HCT116 (cell line): ENCODE results near the gene RREB1. TPM values are rescaled to one million over a fixed set of nuclear protein-coding genes. Genes with fewer than 3 reads are reported as not detected.

Experiments
- ATAC-seq: fragments of 200-7000 bp; cut with Tn5 transposase; 2 replicates; pipeline ENCODE4 v1.9.1; 2020; ENCODE audit warnings: mild to moderate bottlenecking, moderate library complexity
- BruUV-seq: library from RNA; stranded (reverse); fragments of 400-500 nt; replicated peaks from 2 replicates; lab custom pipeline; 2021; lab: Mats Ljungman, UMichigan
- CTCF ChIA-PET: fragments of 300-600 bp; sonication (Branson Sonifier 250); formaldehyde crosslinking; loops from one replicate; lab custom pipeline; 2021; ENCODE audit warnings: antibody characterized with exemption; lab: Charles Lee
- POLR2A ChIA-PET: fragments of 300-600, 350-600 bp; sonication (Branson Sonifier 250); formaldehyde crosslinking; loops from one replicate; lab custom pipeline; 2021; ENCODE audit warnings: antibody characterized with exemption; lab: Charles Lee
- RAD21 ChIA-PET, 2 experiments: fragments of 300-600 bp; sonication (Branson Sonifier 250); formaldehyde crosslinking; loops; one replicate each; lab custom pipeline; 2023; ENCODE audit warnings: low total read pairs in 2 of 2; ENCODE audit not compliant: uncharacterized antibody in 2 of 2, unreplicated experiment in 2 of 2, low non-redundant PET in 1 of 2; lab: Charles Lee
- DNase-seq: peaks from one replicate; pipeline ENCODE4 v3.0.0-alpha.2; 2010; ENCODE audit warnings: low read depth, low spot score
- H2AFZ ChIP-seq: fragments of 200-600 bp; shearing (Covaris generic), sonication (generic); 2 replicates; pipeline ENCODE4 v1.6.1; 2017; ENCODE audit warnings: low read depth, mixed run types, mixed read lengths, antibody characterized with exemption, low read length; ENCODE audit not compliant: poor library complexity, severe bottlenecking
- H3K27ac ChIP-seq: 2 replicates; pipeline ENCODE4 v1.5.1; 2012; ENCODE audit warnings: low read depth, low read length
- H3K27me3 ChIP-seq: fragments of 200-600 bp; sonication (generic); 2 replicates; pipeline ENCODE4 v1.6.1; 2016; ENCODE audit warnings: mixed run types, low read length, mixed read lengths; ENCODE audit not compliant: insufficient read depth
- H3K36me3 ChIP-seq, 2 experiments: fragments of 200-500 bp in 1 of 2; fragments of 200-600 bp in 1 of 2; sonication (Bioruptor generic) in 1 of 2; sonication (generic) in 1 of 2; 2 replicates each; pipeline versions ENCODE4 v1.5.1 to v1.6.1; 2014 to 2016; ENCODE audit warnings: low read length in 2 of 2, inconsistent platforms in 1 of 2, mixed read lengths in 1 of 2, mixed run types in 1 of 2; ENCODE audit not compliant: insufficient read depth in 2 of 2, control insufficient read depth in 1 of 2
- H3K4me1 ChIP-seq, 2 experiments: fragments of 200-600 bp in 1 of 2; sonication (generic) in 1 of 2; 2 replicates each; pipeline versions ENCODE4 v1.5.1 to v1.6.1; 2012 to 2017; ENCODE audit warnings: low read length in 2 of 2, inconsistent platforms in 1 of 2, mild to moderate bottlenecking in 1 of 2, mixed read lengths in 1 of 2, mixed run types in 1 of 2, moderate library complexity in 1 of 2; ENCODE audit not compliant: insufficient read depth in 2 of 2, control insufficient read depth in 1 of 2
- H3K4me2 ChIP-seq: fragments of 200-600 bp; sonication (generic); 2 replicates; pipeline ENCODE4 v1.6.1; 2017; ENCODE audit warnings: mixed run types, low read length, mixed read lengths
- H3K4me3 ChIP-seq, 2 experiments: fragments of 200-600 bp in 1 of 2; sonication (generic) in 1 of 2; replicated peaks in 1 of 2; 2 replicates each; pipeline ENCODE4 v1.5.1; 2011 to 2016; ENCODE audit warnings: low read length in 2 of 2, control low read depth in 1 of 2, low read depth in 1 of 2, mild to moderate bottlenecking in 1 of 2, mixed read lengths in 1 of 2, mixed run types in 1 of 2
- H3K79me2 ChIP-seq: fragments of 200-600 bp; sonication (generic); 2 replicates; pipeline ENCODE4 v1.6.1; 2017; ENCODE audit warnings: mild to moderate bottlenecking, mixed run types, low read length, moderate library complexity, mixed read lengths; ENCODE audit not compliant: insufficient read depth
- H3K9ac ChIP-seq: fragments of 200-600 bp; sonication (generic); 2 replicates; pipeline ENCODE4 v1.6.1; 2016; ENCODE audit warnings: low read length, mixed read lengths
- H3K9me2 ChIP-seq: fragments of 200-600 bp; sonication (generic), shearing (Covaris generic); 2 replicates; pipeline ENCODE4 v1.6.1; 2017; ENCODE audit warnings: mixed run types, mild to moderate bottlenecking, moderate library complexity; ENCODE audit not compliant: insufficient read depth
- H3K9me3 ChIP-seq, 2 experiments: fragments of 200-500 bp in 1 of 2; fragments of 200-600 bp in 1 of 2; sonication (Bioruptor generic) in 1 of 2; sonication (generic) in 1 of 2; 2 replicates each; pipeline ENCODE4 v1.6.1; 2014 to 2017; ENCODE audit warnings: low read length in 2 of 2, mixed read lengths in 2 of 2, inconsistent platforms in 1 of 2, low read depth in 1 of 2, mild to moderate bottlenecking in 1 of 2, mixed run types in 1 of 2, moderate library complexity in 1 of 2; ENCODE audit not compliant: control insufficient read depth in 1 of 2, insufficient read depth in 1 of 2
- H4K20me1 ChIP-seq: fragments of 200-600 bp; sonication (generic), shearing (Covaris generic); 2 replicates; pipeline ENCODE4 v1.6.1; 2017; ENCODE audit warnings: mixed run types, mild to moderate bottlenecking, moderate library complexity; ENCODE audit not compliant: insufficient read depth
- CBX3 ChIP-seq: IDR thresholded peaks from 2 replicates; pipeline ENCODE4 v1.6.1; 2012; ENCODE audit warnings: low read depth
- EGR1 ChIP-seq: IDR thresholded peaks from 2 replicates; pipeline ENCODE4 v1.6.1; 2012; ENCODE audit warnings: low read depth
- EZH2 ChIP-seq: fragments of 200-600 bp; sonication (generic); IDR thresholded peaks from 2 replicates; pipeline ENCODE4 v1.6.1; 2017; ENCODE audit warnings: antibody characterized with exemption, mixed run types
- EZH2phosphoT487 ChIP-seq: fragments of 200-600 bp; IDR thresholded peaks from 2 replicates; pipeline ENCODE4 v1.6.1; 2018; ENCODE audit warnings: antibody characterized with exemption, borderline replicate concordance
- FOSL1 ChIP-seq: IDR thresholded peaks from 2 replicates; pipeline ENCODE4 v1.6.1; 2012; ENCODE audit warnings: low read depth
- JUND ChIP-seq: IDR thresholded peaks from 2 replicates; pipeline ENCODE4 v1.6.1; 2012
- POLR2A ChIP-seq: IDR thresholded peaks from 2 replicates; pipeline ENCODE4 v1.7.0; 2011; ENCODE audit warnings: borderline replicate concordance; ENCODE audit not compliant: insufficient read depth, insufficient read length; ENCODE audit errors: extremely low read depth
- SIN3A ChIP-seq: IDR thresholded peaks from 2 replicates; pipeline ENCODE4 v1.6.1; 2012; ENCODE audit warnings: low read depth
- SP1 ChIP-seq: IDR thresholded peaks from 2 replicates; pipeline ENCODE4 v1.6.1; 2012; ENCODE audit warnings: low read depth
- SRF ChIP-seq: IDR thresholded peaks from 2 replicates; pipeline ENCODE4 v1.6.1; 2012; ENCODE audit warnings: low read depth
- TCF7L2 ChIP-seq: IDR thresholded peaks from 2 replicates; pipeline ENCODE4 v1.7.0; 2011; ENCODE audit warnings: borderline replicate concordance, inconsistent platforms; ENCODE audit not compliant: insufficient read depth, insufficient read length; ENCODE audit errors: extremely low read depth
- ZFX ChIP-seq: fragments of 450-650 bp; IDR thresholded peaks from 2 replicates; pipeline ENCODE4 v1.6.1; 2017
- intact Hi-C: fragments of 100-400 bp; cut with micrococcal nuclease; formaldehyde crosslinking; loops from 2 replicates; pipeline ENCODE4 v1.10.0; 2022
- total RNA-seq: library from RNA; stranded (reverse); gene quantifications from one replicate; pipeline ENCODE4 v1.2.1, GENCODE V29; 2021; ENCODE audit not compliant: unreplicated experiment
- TF ChIP-seq, protein P1 (sequence below): IDR thresholded peaks from 2 replicates; pipeline ENCODE4 v1.6.1; 2012; ENCODE audit warnings: low read depth
- TF ChIP-seq, protein P2 (sequence below), 3 experiments: fragments of 200-600 bp in 1 of 3; sonication (generic) in 1 of 3; IDR thresholded peaks in 2 of 3; conservative IDR thresholded peaks in 1 of 3; 2 replicates each; pipeline ENCODE4 v1.5.1; 2012 to 2017; ENCODE audit warnings: low read depth in 2 of 3, low read length in 2 of 3, antibody characterized with exemption in 1 of 3, borderline replicate concordance in 1 of 3, control low read depth in 1 of 3, mild to moderate bottlenecking in 1 of 3, mixed read lengths in 1 of 3, mixed run types in 1 of 3, moderate library complexity in 1 of 3; ENCODE audit not compliant: insufficient read depth in 1 of 3
- TF ChIP-seq, protein P3 (sequence below): IDR thresholded peaks from 2 replicates; pipeline ENCODE4 v1.6.1; 2012

The RREB1 gene
- total RNA-seq, 1 experiment from 2014 or later, result 47.9 TPM

DNA sequence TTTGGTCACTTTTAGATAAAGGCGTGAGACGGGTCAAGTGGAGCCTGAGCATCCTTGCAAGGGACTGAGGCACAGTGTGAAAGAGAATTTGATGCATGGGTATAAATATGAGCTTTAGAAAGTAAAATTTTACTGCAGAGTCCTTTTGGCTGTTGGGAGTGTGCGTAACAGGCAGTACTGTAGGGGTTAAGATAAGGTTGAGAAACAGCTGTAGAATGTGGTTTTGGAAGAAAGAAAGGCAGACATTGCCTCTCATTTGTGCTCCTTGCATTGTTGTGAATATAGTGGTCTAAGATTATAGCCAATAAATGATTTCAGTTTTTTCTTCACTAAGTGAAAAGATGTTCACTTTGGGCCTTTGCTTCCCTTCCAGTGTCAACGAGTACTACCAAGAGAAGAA is 73.0 kb downstream of the RREB1 start:
- Histone ChIP-seq H4K20me1 (no peaks in the 10 kb centered on the region), H3K27me3 (no peaks in the 10 kb centered on the region), H3K9me2 (no peaks in the 10 kb centered on the region), H3K36me3 (peaks cover 7 to 19% of the 10 kb centered on the region in 2 experiments; a peak in 3 of 4 replicates), H3K9me3 (no peaks in the 10 kb centered on the region), H3K27ac (no peak overlapping the region), H3K4me3 (no peak overlapping the region), H3K79me2 (peaks cover 8% of the 10 kb centered on the region; the same call in 1 of the 2 replicates), H2AFZ (no peak overlapping the region), H3K4me1 (no peaks in the 10 kb centered on the region), H3K4me2 (no peak overlapping the region), H3K9ac (no peak overlapping the region)
- ChIA-PET CTCF (no interaction called here), POLR2A (no interaction called here), RAD21 (no interaction called here)
- no peak for ATAC-seq
- intact Hi-C loops, result no loop called here
- no TSS peak for BruUV-seq
- DNase-seq, result no peak
- TF ChIP-seq EGR1 (no peak), SRF (no peak), CBX3 (no peak), SIN3A (no peak), ZFX (no peak), POLR2A (no peak), EZH2phosphoT487 (no peak), TCF7L2 (no peak), JUND (no peak), FOSL1 (no peak), SP1 (no peak), EZH2 (no peak)
- TF ChIP-seq, protein P1, sequence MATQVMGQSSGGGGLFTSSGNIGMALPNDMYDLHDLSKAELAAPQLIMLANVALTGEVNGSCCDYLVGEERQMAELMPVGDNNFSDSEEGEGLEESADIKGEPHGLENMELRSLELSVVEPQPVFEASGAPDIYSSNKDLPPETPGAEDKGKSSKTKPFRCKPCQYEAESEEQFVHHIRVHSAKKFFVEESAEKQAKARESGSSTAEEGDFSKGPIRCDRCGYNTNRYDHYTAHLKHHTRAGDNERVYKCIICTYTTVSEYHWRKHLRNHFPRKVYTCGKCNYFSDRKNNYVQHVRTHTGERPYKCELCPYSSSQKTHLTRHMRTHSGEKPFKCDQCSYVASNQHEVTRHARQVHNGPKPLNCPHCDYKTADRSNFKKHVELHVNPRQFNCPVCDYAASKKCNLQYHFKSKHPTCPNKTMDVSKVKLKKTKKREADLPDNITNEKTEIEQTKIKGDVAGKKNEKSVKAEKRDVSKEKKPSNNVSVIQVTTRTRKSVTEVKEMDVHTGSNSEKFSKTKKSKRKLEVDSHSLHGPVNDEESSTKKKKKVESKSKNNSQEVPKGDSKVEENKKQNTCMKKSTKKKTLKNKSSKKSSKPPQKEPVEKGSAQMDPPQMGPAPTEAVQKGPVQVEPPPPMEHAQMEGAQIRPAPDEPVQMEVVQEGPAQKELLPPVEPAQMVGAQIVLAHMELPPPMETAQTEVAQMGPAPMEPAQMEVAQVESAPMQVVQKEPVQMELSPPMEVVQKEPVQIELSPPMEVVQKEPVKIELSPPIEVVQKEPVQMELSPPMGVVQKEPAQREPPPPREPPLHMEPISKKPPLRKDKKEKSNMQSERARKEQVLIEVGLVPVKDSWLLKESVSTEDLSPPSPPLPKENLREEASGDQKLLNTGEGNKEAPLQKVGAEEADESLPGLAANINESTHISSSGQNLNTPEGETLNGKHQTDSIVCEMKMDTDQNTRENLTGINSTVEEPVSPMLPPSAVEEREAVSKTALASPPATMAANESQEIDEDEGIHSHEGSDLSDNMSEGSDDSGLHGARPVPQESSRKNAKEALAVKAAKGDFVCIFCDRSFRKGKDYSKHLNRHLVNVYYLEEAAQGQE, result no peak
- TF ChIP-seq, protein P2, sequence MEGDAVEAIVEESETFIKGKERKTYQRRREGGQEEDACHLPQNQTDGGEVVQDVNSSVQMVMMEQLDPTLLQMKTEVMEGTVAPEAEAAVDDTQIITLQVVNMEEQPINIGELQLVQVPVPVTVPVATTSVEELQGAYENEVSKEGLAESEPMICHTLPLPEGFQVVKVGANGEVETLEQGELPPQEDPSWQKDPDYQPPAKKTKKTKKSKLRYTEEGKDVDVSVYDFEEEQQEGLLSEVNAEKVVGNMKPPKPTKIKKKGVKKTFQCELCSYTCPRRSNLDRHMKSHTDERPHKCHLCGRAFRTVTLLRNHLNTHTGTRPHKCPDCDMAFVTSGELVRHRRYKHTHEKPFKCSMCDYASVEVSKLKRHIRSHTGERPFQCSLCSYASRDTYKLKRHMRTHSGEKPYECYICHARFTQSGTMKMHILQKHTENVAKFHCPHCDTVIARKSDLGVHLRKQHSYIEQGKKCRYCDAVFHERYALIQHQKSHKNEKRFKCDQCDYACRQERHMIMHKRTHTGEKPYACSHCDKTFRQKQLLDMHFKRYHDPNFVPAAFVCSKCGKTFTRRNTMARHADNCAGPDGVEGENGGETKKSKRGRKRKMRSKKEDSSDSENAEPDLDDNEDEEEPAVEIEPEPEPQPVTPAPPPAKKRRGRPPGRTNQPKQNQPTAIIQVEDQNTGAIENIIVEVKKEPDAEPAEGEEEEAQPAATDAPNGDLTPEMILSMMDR (IDR thresholded peaks at IDR 0.05 in 2 of 3, conservative IDR thresholded peaks at IDR 0.05 in 1 of 3; ENCODE audit: borderline replicate concordance in 1 of 3, insufficient read depth in 1 of 3, low read depth in 2 of 3, low read length in 2 of 3), result no peak
- TF ChIP-seq, protein P3, sequence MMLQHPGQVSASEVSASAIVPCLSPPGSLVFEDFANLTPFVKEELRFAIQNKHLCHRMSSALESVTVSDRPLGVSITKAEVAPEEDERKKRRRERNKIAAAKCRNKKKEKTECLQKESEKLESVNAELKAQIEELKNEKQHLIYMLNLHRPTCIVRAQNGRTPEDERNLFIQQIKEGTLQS, result no peak
